GM12878 (cell line): Measurements from ENCODE around the gene BBS1. TPM values are rescaled to one million over a fixed set of nuclear protein-coding genes. Genes with fewer than 3 reads are reported as not detected.

Experiments used
- CHD4 ChIP-seq: fragments of 200-600 bp; sonication (generic); IDR thresholded peaks from 2 replicates; pipeline ENCODE4 v1.6.1; 2016; ENCODE audit warnings: mild to moderate bottlenecking
- FOXM1 ChIP-seq: IDR thresholded peaks from 2 replicates; pipeline ENCODE4 v1.6.1; 2012; ENCODE audit warnings: low read depth, mild to moderate bottlenecking, inconsistent platforms, low read length, moderate library complexity
- GABPA ChIP-seq: IDR thresholded peaks from 2 replicates; pipeline ENCODE4 v1.6.1; 2014; ENCODE audit warnings: antibody characterized with exemption, low read depth, mild to moderate bottlenecking, inconsistent platforms
- HSF1 ChIP-seq: fragments of 150-350 bp; IDR thresholded peaks from 2 replicates; pipeline ENCODE4 v1.6.1; 2014; ENCODE audit warnings: mild to moderate bottlenecking, low read depth, low read length
- IRF5 ChIP-seq: fragments of 450-650 bp; IDR thresholded peaks from 2 replicates; pipeline ENCODE4 v1.6.1; 2017; ENCODE audit warnings: borderline replicate concordance
- NBN ChIP-seq: fragments of 450-650 bp; IDR thresholded peaks from 2 replicates; pipeline ENCODE4 v1.6.1; 2016
- PAX5 ChIP-seq: IDR thresholded peaks from 2 replicates; pipeline ENCODE4 v1.6.1; 2011; ENCODE audit warnings: low read depth, low read length, borderline replicate concordance
- RELB ChIP-seq: fragments of 450-650 bp; IDR thresholded peaks from 2 replicates; pipeline ENCODE4 v1.6.1; 2017; ENCODE audit warnings: low read depth, mild to moderate bottlenecking, moderate library complexity
- SIX5 ChIP-seq: IDR thresholded peaks from 2 replicates; pipeline ENCODE4 v1.6.1; 2011; ENCODE audit warnings: mild to moderate bottlenecking, low read depth, low read length, moderate library complexity; ENCODE audit not compliant: severe bottlenecking
- STAT1 ChIP-seq: fragments of 450-650 bp; conservative IDR thresholded peaks from 2 replicates; pipeline ENCODE4 v1.6.1; 2014; ENCODE audit warnings: antibody characterized with exemption, mild to moderate bottlenecking
- TARDBP ChIP-seq: IDR thresholded peaks from 2 replicates; pipeline ENCODE4 v1.6.1; 2016; ENCODE audit warnings: borderline replicate concordance
- polyA plus RNA-seq, 11 experiments: library from polyadenylated mRNA; depleted of rRNA in 4 of 11; unstranded in 6 of 11; stranded (reverse) in 5 of 11; fragments of >200 nt; fragmentation: Nextera tagmentation in 4 of 11; fragmentation: Illumina TruSeq in 1 of 11; extraction: Ambion mirVana in 4 of 11; extraction: Trizol in 1 of 11; gene quantifications; 1 replicate in 1 of 11; 2 replicates in 10 of 11; pipeline versions ENCODE4 v1.2.1 to v1.2.3, GENCODE V29; 2011 to 2016; ENCODE audit warnings: inconsistent platforms in 2 of 11, missing spikeins in 2 of 11, low read depth in 1 of 11
- total RNA-seq, 4 experiments: library from RNA; depleted of rRNA in 3 of 4; stranded (reverse); fragments of >200 nt in 3 of 4; fragmentation: Illumina TruSeq in 1 of 4; extraction: Trizol in 1 of 4; gene quantifications; 2 replicates each; pipeline versions ENCODE4 v1.2.1 to v1.2.3, GENCODE V29; 2013 to 2021

BBS1 gene
- total and polyA plus RNA-seq, 10 of the 15 experiments (the other 5 are each of a cell fraction or from before 2014, with no cell fraction given), result 2.5 to 14.7 (median 8.7) TPM

GRCh38 chr11:66466225-66467033, 44.0 kb upstream of the BBS1 start, which contains the start of gene PELI3 (continued):
- TF ChIP-seq RELB (peak; percentile 43; the same call in 1 of the 2 replicates), PAX5 (0 out of 2 replicates have a peak, but pooled peaks have one; percentile 13), FOXM1 (no peak), CHD4 (no peak), IRF5 (no peak), SIX5 (no peak), NBN (peak; percentile 62; the same call in 1 of the 2 replicates), GABPA (no peak), TARDBP (no peak), STAT1 (no peak), HSF1 (no peak)
